Tibial artery (tissue), 4 donors: ENCODE measurements around the gene ALKBH2.
A peak's percentile ranks its signal among the peaks of the same experiment; 100 is the strongest.

Experiments used
- DNase-seq, 2 donors: peaks; one replicate each; pipeline ENCODE4 v3.0.0-alpha.2; 2019
- H3K27ac ChIP-seq, 2 donors: fragments of 200-600 bp; sonication (generic) in 1 of 2; 1 replicate in 1 of 2; 2 replicates in 1 of 2; pipeline ENCODE4 v1.5.1; 2018 to 2019; ENCODE audit warnings: mild to moderate bottlenecking in 1 of 2
- H3K27me3 ChIP-seq, 2 donors: fragments of 200-600 bp; sonication (generic) in 1 of 2; one replicate each; pipeline versions ENCODE4 v1.5.1 to v1.6.0; 2016 to 2019
- H3K36me3 ChIP-seq, 3 donors: fragments of 200-600 bp; sonication (generic) in 2 of 3; one replicate each; pipeline ENCODE4 v1.5.1; 2016 to 2019; ENCODE audit warnings: mild to moderate bottlenecking in 2 of 3
- H3K4me1 ChIP-seq, 4 donors: fragments of 200-600 bp; sonication (generic) in 2 of 4; 1 replicate in 3 of 4; 2 replicates in 1 of 4; pipeline ENCODE4 v1.5.1; 2016 to 2019
- H3K4me3 ChIP-seq, 2 donors: fragments of 200-600 bp; sonication (generic) in 1 of 2; 1 replicate in 1 of 2; 2 replicates in 1 of 2; pipeline ENCODE4 v1.5.1; 2018 to 2019; ENCODE audit warnings: mild to moderate bottlenecking in 2 of 2
- H3K9me3 ChIP-seq, 3 donors: fragments of 200-600 bp; sonication (generic) in 1 of 3; one replicate each; pipeline ENCODE4 v1.5.1; 2016 to 2019
- CTCF ChIP-seq, 2 experiments: fragments of 200-600 bp in 1 of 2; fragments of 450-650 bp in 1 of 2; IDR thresholded peaks; one replicate each; pipeline ENCODE4 v1.5.1; 2017 to 2019; ENCODE audit warnings: antibody characterized with exemption in 2 of 2, mild to moderate bottlenecking in 1 of 2, moderate library complexity in 1 of 2
- intact Hi-C: fragments of 100-400 bp; cut with DNase I; formaldehyde crosslinking; loops from one replicate; pipeline ENCODE4 v1.15.0; 2023; ENCODE audit warnings: low total_unique reads

The ALKBH2 gene

GRCh38 chr12:109113661-109114321, 20.5 kb upstream of the ALKBH2 start:
- Histone ChIP-seq H3K36me3 (peaks cover 0 to 13% (median 4%) of the 10 kb centered on the region in 3 donors), H3K4me1 (peaks cover 0 to 37% (median 15%) of the 10 kb centered on the region in 4 donors), H3K27ac (no peak overlapping the region), H3K27me3 (no peaks in the 10 kb centered on the region), H3K4me3 (no peak overlapping the region), H3K9me3 (no peaks in the 10 kb centered on the region)
- intact Hi-C loops: loop anchor here (5.0 kb wide), 1 partner anchor 44 kb away; no protein-coding TSS in a partner anchor
- peak in 1 of 2 donors; percentile 11 for DNase-seq
- TF ChIP-seq CTCF (IDR thresholded peaks at IDR 0.05): no peak

GRCh38 chr12:109112720-109113465, 19.6 kb upstream of the ALKBH2 start:
- no peaks in the 10 kb centered on the region for H3K27me3 ChIP-seq
- no peak overlapping the region for H3K4me3 ChIP-seq
- H3K9me3 ChIP-seq: no peaks in the 10 kb centered on the region
- TF ChIP-seq CTCF (IDR thresholded peaks at IDR 0.05): no peak
- DNase-seq: peak in 1 of 2 donors; percentile 42
- intact Hi-C loops: loop anchor here (5.0 kb wide), 1 partner anchor 44 kb away; no protein-coding TSS in a partner anchor
- H3K4me1 ChIP-seq: peaks cover 0 to 37% (median 15%) of the 10 kb centered on the region in 4 donors
- peak overlapping the region in 1 of 2 donors; percentile 87 for H3K27ac ChIP-seq
- peaks cover 7 to 22% (median 13%) of the 10 kb centered on the region in 3 donors for H3K36me3 ChIP-seq

- Histone ChIP-seq H3K4me1 (peaks cover 0 to 37% (median 11%) of the 10 kb centered on the region in 4 donors), H3K27ac (peak overlapping the region; percentile 87 to 89), H3K36me3 (peaks cover 9 to 40% (median 29%) of the 10 kb centered on the region in 3 donors), H3K4me3 (peak overlapping the region; percentile 60 to 66), H3K9me3 (no peaks in the 10 kb centered on the region), H3K27me3 (no peaks in the 10 kb centered on the region)
- no peak for TF ChIP-seq CTCF (IDR thresholded peaks at IDR 0.05)
- intact Hi-C loops: loop anchor here (5.0 kb wide), 1 partner anchor 46 kb away; no protein-coding TSS in a partner anchor
- peak; percentile 91 to 97 for DNase-seq
Measured at GRCh38 chr12:109110988-109111495, 17.8 kb upstream of the ALKBH2 start.

- H3K36me3 ChIP-seq: peaks cover 19 to 52% (median 41%) of the 10 kb centered on the region in 3 donors
- H3K4me3 ChIP-seq: no peak overlapping the region
- intact Hi-C loops: loop anchor here (5.0 kb wide), 1 partner anchor 47 kb away; no protein-coding TSS in a partner anchor
- no peaks in the 10 kb centered on the region for H3K9me3 ChIP-seq
- H3K27me3 ChIP-seq: no peaks in the 10 kb centered on the region
- H3K4me1 ChIP-seq: peaks cover 0 to 32% (median 9%) of the 10 kb centered on the region in 4 donors
- no peak for DNase-seq
- no peak for TF ChIP-seq CTCF (IDR thresholded peaks at IDR 0.05)
- peak overlapping the region; percentile 87 to 89 for H3K27ac ChIP-seq
Measured at GRCh38 chr12:109109746-109110350, 16.6 kb upstream of the ALKBH2 start.

GRCh38 chr12:109105176-109105575, 11.9 kb upstream of the ALKBH2 start:
- no peak overlapping the region for H3K4me3 ChIP-seq
- H3K4me1 ChIP-seq: peaks cover 0 to under 1% (median under 1%) of the 10 kb centered on the region in 4 donors
- no peaks in the 10 kb centered on the region for H3K27me3 ChIP-seq
- peaks cover 45 to 93% (median 76%) of the 10 kb centered on the region in 3 donors for H3K36me3 ChIP-seq
- H3K9me3 ChIP-seq: no peaks in the 10 kb centered on the region
- TF ChIP-seq CTCF (IDR thresholded peaks at IDR 0.05): no peak
- intact Hi-C loops: no loop called here
- no peak for DNase-seq
- no peak overlapping the region for H3K27ac ChIP-seq
